GM19035 (cell line): ENCODE results near the gene SLA2.
"Not testable (repeated sequence)": the region's sequence is repeated elsewhere in the genome, so short reads cannot be mapped to it uniquely, and the experiment has no call there.

ENCODE experiments used
- ATAC-seq: cut with Tn5 transposase; IDR thresholded peaks from one replicate; pipeline ENCODE4 v1.9.1; 2021; ENCODE audit not compliant: unreplicated experiment

The SLA2 gene

DNA sequence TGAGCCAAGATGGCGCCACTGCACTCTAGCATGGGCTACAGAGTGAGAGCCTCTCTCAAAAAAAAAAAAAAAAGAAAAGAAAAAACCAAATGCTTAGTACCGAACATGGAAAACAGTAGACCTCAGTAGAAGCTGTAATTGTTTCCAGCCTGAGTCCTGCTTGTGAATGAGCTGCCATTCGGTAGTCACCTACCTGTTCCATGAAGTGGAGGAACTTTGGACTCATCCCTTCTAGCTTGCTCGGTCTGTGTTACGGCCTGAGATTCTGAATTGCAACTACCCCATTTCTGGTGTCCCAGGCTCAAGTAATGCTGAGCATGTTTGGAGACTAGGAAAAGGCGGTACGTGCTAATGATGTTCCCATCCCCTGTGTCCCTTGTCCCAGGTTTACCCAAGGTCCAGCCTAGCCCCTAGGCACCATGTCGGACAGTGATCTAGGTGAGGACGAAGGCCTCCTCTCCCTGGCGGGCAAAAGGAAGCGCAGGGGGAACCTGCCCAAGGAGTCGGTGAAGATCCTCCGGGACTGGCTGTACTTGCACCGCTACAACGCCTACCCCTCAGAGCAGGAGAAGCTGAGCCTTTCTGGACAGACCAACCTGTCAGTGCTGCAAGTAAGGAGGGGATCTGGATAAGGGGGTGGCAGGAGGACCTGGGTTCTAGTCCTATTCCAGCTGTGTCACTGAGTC is 67.5 kb downstream of the SLA2 start:
- ATAC-seq, result no peak

DNA sequence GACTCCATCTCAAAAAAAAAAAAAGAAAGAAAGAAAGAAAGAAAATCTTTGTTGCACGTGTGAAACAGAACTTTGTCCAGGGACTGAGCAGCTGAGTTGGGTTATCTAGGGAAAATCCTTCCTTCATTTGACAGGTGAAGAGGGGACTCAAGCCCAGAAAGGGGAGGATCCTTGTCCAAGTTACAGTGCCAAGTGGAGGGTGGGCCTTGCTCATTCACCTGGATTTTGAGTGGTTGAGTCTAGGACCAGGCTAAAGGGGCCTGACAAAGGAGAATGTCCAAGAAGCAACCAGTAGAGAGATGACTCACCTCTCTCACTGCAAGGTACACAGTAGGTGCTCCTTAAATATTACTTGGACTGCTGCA is 69.9 kb downstream of the SLA2 start:
- ATAC-seq, result no peak

- no peak for ATAC-seq
Observed at GRCh38 chr20:36574366-36575135, 71.4 kb downstream of the SLA2 start.

DNA sequence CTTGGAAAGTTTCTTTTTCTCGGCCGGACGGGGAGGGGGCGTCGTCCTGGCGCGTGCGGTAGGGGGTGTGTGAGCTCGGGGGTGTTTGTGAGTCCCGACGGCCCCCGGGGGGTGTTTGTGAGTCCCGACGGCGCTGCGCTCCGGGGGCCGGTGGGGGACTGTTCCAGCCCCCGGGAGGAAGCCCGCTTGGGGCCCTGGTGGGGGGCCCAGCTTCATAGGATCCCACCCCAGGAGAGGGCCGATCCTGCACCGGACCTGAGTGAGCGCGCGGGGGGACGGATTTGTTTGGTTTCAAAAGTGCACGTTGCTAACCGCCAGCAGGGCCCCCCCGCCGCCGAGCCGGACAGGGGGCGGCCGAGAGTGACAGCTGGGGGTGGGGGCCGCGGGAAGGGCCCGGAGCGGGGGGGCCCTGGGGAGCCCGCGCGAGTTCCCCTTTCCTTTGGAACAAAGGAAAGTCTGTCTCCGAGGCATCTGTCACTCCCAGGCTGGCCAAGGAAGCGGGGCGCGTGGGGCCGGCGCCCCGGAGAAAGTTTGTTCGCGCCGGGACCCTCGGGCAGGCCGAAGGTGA is 72.1 kb downstream of the SLA2 start:
- ATAC-seq, result no peak

GRCh38 chr20:36573103-36573797 is 72.7 kb downstream of the SLA2 start, which contains the start of gene TGIF2:
TGIF2 (plus strand) TSS chr20:36573597; CDS start chr20:36578775, 5,178 bp downstream.
- ATAC-seq, result peak; percentile 73

- ATAC-seq, result peak; percentile 29
Observed at GRCh38 chr20:36572701-36573102, 73.3 kb downstream of the SLA2 start.

DNA sequence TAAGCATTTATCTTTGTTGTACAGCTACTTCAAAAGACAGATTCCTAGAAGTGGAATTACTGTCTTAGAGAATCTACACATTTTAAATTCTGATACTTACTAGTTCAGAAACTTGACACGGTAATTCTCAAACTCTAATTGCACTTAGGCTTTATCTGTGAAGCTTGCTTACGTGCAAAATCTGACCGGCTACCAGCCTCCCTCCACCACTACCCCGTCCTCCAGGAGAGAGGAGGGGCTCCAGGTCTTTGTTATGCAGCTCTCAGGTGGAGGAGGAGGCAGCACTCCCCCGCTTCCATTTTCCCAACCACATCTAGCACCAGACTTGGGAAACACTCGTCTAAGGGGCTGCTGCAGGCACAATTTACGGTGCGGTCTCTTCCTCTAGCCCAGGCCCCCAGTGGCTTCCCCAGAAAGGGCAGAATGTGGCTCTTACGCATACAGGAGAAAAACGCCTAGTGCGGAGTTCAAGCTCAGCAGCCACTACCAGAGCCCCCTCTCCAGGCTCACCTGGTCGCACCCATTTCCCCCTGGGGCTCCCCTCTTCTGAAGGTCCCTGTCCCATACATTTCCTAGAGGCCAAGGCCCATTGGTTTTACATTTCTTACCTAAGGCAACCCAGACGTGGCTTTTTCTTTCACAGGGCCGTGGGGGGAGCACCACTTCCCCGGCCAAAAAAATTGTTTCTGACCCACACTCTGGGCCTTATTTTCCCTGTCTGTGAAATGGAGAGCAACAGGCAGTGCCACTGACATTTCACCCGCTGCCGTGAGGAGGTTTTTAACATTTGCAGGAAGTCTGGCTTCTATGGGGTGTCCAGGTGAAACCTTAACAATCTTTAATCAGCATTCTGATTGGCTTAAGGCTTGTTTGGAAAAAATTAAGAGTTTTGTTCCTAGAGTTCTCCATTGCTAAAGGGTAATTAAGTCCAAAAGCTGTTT is 74.2 kb downstream of the SLA2 start:
- ATAC-seq, result no peak

GRCh38 chr20:36569847-36570429 is 76.1 kb downstream of the SLA2 start:
- no peak for ATAC-seq

- ATAC-seq, result no peak
Observed at GRCh38 chr20:36565520-36565919, 80.5 kb downstream of the SLA2 start.

DNA sequence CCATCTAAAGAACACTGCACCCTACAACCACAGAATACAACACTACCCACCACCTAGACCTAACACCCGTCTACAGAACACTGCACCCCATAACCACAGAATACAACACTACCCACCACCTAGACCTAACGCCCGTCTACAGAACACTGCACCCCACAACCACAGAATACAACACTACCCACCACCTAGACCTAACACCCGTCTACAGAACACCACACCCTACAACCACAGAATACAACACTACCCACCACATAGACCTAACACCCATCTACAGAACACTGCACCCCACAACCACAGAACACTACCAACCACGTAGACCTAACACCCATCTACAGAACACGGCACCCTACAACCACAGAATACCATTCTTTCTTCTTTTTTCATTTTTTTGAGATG is 81.3 kb downstream of the SLA2 start:
- not testable (repeated sequence) for ATAC-seq

DNA sequence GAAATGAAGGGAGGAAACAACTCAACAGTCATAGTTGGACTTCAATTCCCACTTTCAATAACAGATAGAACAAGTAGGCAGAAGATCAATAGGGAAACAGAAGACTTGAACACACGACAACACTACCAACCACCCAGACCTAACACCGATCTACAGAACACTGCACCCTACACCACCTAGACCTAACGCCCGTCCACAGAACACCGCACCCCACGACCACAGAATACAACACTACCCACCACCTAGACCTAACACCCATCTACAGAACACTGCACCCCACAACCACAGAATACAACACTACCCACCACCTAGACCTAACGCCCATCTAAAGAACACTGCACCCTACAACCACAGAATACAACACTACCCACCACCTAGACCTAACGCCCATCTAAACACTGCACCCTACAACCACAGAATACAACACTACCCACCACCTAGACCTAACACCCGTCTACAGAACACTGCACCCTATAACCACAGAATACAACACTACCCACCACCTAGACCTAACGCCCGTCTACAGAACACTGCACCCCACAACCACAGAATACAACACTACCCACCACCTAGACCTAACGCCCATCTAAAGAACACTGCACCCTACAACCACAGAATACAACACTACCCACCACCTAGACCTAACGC is 81.8 kb downstream of the SLA2 start:
- not testable (repeated sequence) for ATAC-seq

GRCh38 chr20:36563374-36563773 is 82.6 kb downstream of the SLA2 start:
- no peak for ATAC-seq

DNA sequence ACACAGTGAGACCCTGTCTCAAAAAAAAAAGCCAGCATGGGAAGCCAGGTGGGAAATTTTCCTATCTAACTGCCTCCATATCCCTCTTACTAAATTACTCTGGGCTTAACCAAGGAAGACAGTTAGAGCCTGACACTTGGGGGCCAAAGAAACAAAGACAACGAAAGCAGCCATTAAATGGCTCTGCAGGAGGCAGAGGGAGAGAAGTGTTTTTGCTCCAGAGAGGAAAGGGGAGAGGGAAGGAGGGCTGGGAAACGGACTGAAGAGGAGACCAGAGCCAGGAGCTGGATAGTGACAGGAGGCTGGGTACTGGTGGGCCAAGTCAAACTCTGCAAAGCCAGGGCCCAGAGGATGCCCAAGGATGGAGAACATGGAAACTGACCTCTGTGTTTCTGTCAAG is 83.3 kb downstream of the SLA2 start:
- ATAC-seq, result no peak
